ENCODE measurements around the gene SMIM33. TPM values are rescaled to one million over a fixed set of nuclear protein-coding genes. Genes with fewer than 3 reads are reported as not detected.

The SMIM33 gene
- total RNA-seq, 1 donor from 2014 or later: not detected

GRCh38 chr5:139451176-139451575, 19.6 kb upstream of the SMIM33 start:
- H3K27ac Mint-ChIP-seq: no peak overlapping the region
- H3F3A ChIP-seq (ENCODE audit: low read depth): no peaks in the 10 kb centered on the region

GRCh38 chr5:139451878-139452660, 18.7 kb upstream of the SMIM33 start:
- no peak for TF ChIP-seq EZH2 (IDR thresholded peaks at IDR 0.05)
- TF ChIP-seq CTCF (IDR thresholded peaks at IDR 0.05): no peak
- no peak for TF ChIP-seq EZH2phosphoT487 (IDR thresholded peaks at IDR 0.05)
- DNase-seq (ENCODE audit: low spot score): no peak
- no peak overlapping the region for H3K27ac ChIP-seq
- H3K27ac Mint-ChIP-seq: no peak overlapping the region
- H2AFZ ChIP-seq (replicated peaks): no peak overlapping the region
- H4K20me1 ChIP-seq (ENCODE audit: low read depth): no peaks in the 10 kb centered on the region
- H3K79me2 ChIP-seq (ENCODE audit: low read depth): no peaks in the 10 kb centered on the region
- H3K27me3 ChIP-seq: no peaks in the 10 kb centered on the region
- H3K9me3 ChIP-seq (ENCODE audit: low read depth): no peaks in the 10 kb centered on the region
- no peaks in the 10 kb centered on the region for H3F3A ChIP-seq (ENCODE audit: low read depth)
- no peaks in the 10 kb centered on the region for H3K36me3 ChIP-seq
- peaks cover 8% of the 10 kb centered on the region for H3K27me3 Mint-ChIP-seq (ENCODE audit: insufficient read depth, low read depth)
- no peak overlapping the region for H3K4me2 ChIP-seq
- H3K4me3 ChIP-seq: no peak overlapping the region
- H3K9me3 Mint-ChIP-seq: no peaks in the 10 kb centered on the region
- no peaks in the 10 kb centered on the region for H3K4me1 Mint-ChIP-seq
- no peak overlapping the region for H3K9ac ChIP-seq
- no peaks in the 10 kb centered on the region for H3K4me1 ChIP-seq
- no peak overlapping the region for H3K4me3 Mint-ChIP-seq
- no peaks in the 10 kb centered on the region for H3K36me3 Mint-ChIP-seq

More at GRCh38 chr5:139451176-139451575, 19.6 kb upstream of the SMIM33 start:
- Histone ChIP-seq H2AFZ (replicated peaks) (no peak overlapping the region), H3K36me3 (no peaks in the 10 kb centered on the region), H3K79me2 (ENCODE audit: low read depth) (no peaks in the 10 kb centered on the region), H3K4me2 (no peak overlapping the region), H3K27ac (no peak overlapping the region), H3K9ac (no peak overlapping the region), H4K20me1 (ENCODE audit: low read depth) (no peaks in the 10 kb centered on the region), H3K4me3 (no peak overlapping the region), H3K27me3 (no peaks in the 10 kb centered on the region), H3K9me3 (ENCODE audit: low read depth) (no peaks in the 10 kb centered on the region), H3K4me1 (no peaks in the 10 kb centered on the region)
- no peak for TF ChIP-seq EZH2phosphoT487 (IDR thresholded peaks at IDR 0.05)
- TF ChIP-seq EZH2 (IDR thresholded peaks at IDR 0.05): no peak
- TF ChIP-seq CTCF (IDR thresholded peaks at IDR 0.05): no peak
- Mint-ChIP-seq H3K27me3 (ENCODE audit: insufficient read depth, low read depth) (peaks cover 6% of the 10 kb centered on the region), H3K4me1 (no peaks in the 10 kb centered on the region), H3K36me3 (no peaks in the 10 kb centered on the region), H3K4me3 (no peak overlapping the region), H3K9me3 (no peaks in the 10 kb centered on the region)
- DNase-seq (ENCODE audit: low spot score): no peak

GRCh38 chr5:139453683-139454567, 16.9 kb upstream of the SMIM33 start:
- no peaks in the 10 kb centered on the region for H4K20me1 ChIP-seq (ENCODE audit: low read depth)
- no peak overlapping the region for H3K4me3 ChIP-seq
- H3F3A ChIP-seq (ENCODE audit: low read depth): no peaks in the 10 kb centered on the region
- Mint-ChIP-seq H3K4me3 (no peak overlapping the region), H3K9me3 (no peaks in the 10 kb centered on the region), H3K36me3 (no peaks in the 10 kb centered on the region), H3K27me3 (ENCODE audit: insufficient read depth, low read depth) (peaks cover 7% of the 10 kb centered on the region), H3K27ac (no peak overlapping the region), H3K4me1 (peaks cover 2% of the 10 kb centered on the region)
- no peak overlapping the region for H3K4me2 ChIP-seq
- no peak overlapping the region for H2AFZ ChIP-seq (replicated peaks)
- H3K9ac ChIP-seq: no peak overlapping the region
- no peaks in the 10 kb centered on the region for H3K9me3 ChIP-seq (ENCODE audit: low read depth)
- H3K27ac ChIP-seq: no peak overlapping the region
- H3K4me1 ChIP-seq: no peaks in the 10 kb centered on the region
- no peak for TF ChIP-seq EZH2phosphoT487 (IDR thresholded peaks at IDR 0.05)
- TF ChIP-seq EZH2 (IDR thresholded peaks at IDR 0.05): no peak
- TF ChIP-seq CTCF (IDR thresholded peaks at IDR 0.05): no peak
- no peak for DNase-seq (ENCODE audit: low spot score)
- H3K79me2 ChIP-seq (ENCODE audit: low read depth): no peaks in the 10 kb centered on the region
- no peaks in the 10 kb centered on the region for H3K27me3 ChIP-seq
- H3K36me3 ChIP-seq: no peaks in the 10 kb centered on the region
